HEK293 (cell line): ENCODE measurements around the gene CNN2.

Experiments
- CTCF ChIP-seq: fragments of 450-650 bp; formaldehyde crosslinking; IDR thresholded peaks from 2 replicates; pipeline ENCODE4 v1.5.1; 2016; ENCODE audit warnings: missing biosample characterization, missing genetic modification characterization
- KLF16 ChIP-seq: fragments of 450-650 bp; formaldehyde crosslinking; IDR thresholded peaks from 2 replicates; pipeline ENCODE4 v1.5.1; 2017; ENCODE audit warnings: missing biosample characterization, missing genetic modification characterization
- PATZ1 ChIP-seq: fragments of 450-650 bp; formaldehyde crosslinking; IDR thresholded peaks from 2 replicates; pipeline ENCODE4 v1.5.1; 2016; ENCODE audit warnings: missing biosample characterization, missing genetic modification characterization
- TSHZ1 ChIP-seq: fragments of 450-650 bp; formaldehyde crosslinking; IDR thresholded peaks from 2 replicates; pipeline ENCODE4 v1.5.1; 2016; ENCODE audit warnings: missing biosample characterization, missing genetic modification characterization, borderline replicate concordance
- ZBTB21 ChIP-seq: fragments of 450-650 bp; formaldehyde crosslinking; IDR thresholded peaks from 2 replicates; pipeline ENCODE4 v1.5.1; 2017; ENCODE audit warnings: missing biosample characterization, missing genetic modification characterization
- ZBTB8A ChIP-seq: fragments of 450-650 bp; formaldehyde crosslinking; IDR thresholded peaks from 2 replicates; pipeline ENCODE4 v1.5.1; 2016; ENCODE audit warnings: missing biosample characterization, missing genetic modification characterization
- ZNF510 ChIP-seq: fragments of 450-650 bp; formaldehyde crosslinking; IDR thresholded peaks from 2 replicates; pipeline ENCODE4 v1.5.1; 2018; ENCODE audit warnings: mild to moderate bottlenecking, missing genetic modification characterization, missing biosample characterization; ENCODE audit not compliant: insufficient replicate concordance

GRCh38 chr19:1063909-1064660 lies 37.7 kb downstream of the CNN2 start:
- TF ChIP-seq CTCF (no peak), ZNF510 (no peak), ZBTB21 (no peak), TSHZ1 (tag by site-specific recombination) (no peak), KLF16 (tag by site-specific recombination) (no peak), PATZ1 (no peak), ZBTB8A (no peak)
